Fibroblast of pulmonary artery (primary cell): ENCODE results near the gene MFGE8.
A peak's percentile ranks its signal among the peaks of the same experiment; 100 is the strongest.

ENCODE experiments used
- DNase-seq: peaks from one replicate; pipeline ENCODE4 v3.0.0-alpha.2; 2010; ENCODE audit warnings: low read depth
- H3K4me3 ChIP-seq: replicated peaks from 2 replicates; pipeline ENCODE4 v1.5.1; 2011; ENCODE audit warnings: low read depth, mild to moderate bottlenecking, control low read depth, low read length, moderate library complexity
- TF ChIP-seq, protein P1 (sequence below): IDR thresholded peaks from 2 replicates; pipeline ENCODE4 v1.5.1; 2011; ENCODE audit warnings: mild to moderate bottlenecking, control low read depth, low read length, inconsistent platforms; ENCODE audit errors: missing control alignments

MFGE8 gene

DNA sequence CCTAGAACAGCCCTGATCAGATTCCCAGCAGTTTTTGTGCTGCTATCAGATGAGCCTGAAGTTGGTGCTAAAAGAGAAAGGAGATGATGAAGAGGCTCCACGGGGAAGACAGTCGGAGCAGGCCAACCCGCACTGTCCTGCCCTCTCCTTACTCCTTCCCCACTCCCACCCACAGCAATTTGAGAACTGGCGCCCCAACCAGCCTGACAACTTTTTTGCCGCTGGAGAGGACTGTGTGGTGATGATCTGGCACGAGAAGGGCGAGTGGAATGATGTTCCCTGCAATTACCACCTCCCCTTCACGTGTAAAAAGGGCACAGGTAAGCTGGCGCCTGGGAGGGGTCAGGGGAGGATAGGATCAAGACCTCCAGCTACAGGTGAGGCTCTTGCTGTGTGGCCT is 40.5 kb downstream of the MFGE8 start:
- DNase-seq: no peak
- H3K4me3 ChIP-seq: no peak overlapping the region
- TF ChIP-seq, protein P1, sequence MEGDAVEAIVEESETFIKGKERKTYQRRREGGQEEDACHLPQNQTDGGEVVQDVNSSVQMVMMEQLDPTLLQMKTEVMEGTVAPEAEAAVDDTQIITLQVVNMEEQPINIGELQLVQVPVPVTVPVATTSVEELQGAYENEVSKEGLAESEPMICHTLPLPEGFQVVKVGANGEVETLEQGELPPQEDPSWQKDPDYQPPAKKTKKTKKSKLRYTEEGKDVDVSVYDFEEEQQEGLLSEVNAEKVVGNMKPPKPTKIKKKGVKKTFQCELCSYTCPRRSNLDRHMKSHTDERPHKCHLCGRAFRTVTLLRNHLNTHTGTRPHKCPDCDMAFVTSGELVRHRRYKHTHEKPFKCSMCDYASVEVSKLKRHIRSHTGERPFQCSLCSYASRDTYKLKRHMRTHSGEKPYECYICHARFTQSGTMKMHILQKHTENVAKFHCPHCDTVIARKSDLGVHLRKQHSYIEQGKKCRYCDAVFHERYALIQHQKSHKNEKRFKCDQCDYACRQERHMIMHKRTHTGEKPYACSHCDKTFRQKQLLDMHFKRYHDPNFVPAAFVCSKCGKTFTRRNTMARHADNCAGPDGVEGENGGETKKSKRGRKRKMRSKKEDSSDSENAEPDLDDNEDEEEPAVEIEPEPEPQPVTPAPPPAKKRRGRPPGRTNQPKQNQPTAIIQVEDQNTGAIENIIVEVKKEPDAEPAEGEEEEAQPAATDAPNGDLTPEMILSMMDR: no peak

DNA sequence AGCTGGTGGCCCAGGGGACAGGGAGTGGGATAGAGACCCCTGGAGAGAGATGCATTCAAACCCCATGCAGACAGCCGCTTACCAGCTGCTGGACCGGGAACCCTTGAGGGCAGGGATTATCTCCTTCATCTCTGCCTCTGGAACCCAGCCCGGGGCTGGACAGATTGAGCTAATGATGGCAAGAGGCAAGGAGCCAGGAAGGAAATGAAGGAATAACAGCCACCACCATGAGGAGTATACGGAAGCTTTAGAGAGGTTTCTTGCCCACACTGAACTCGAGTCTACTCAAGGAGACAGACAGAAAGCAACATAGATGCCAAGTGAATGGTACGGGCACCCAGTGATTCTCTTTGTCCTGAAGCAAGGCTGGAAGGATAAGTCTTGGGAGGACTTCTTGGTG is 41.1 kb downstream of the MFGE8 start:
- TF ChIP-seq, protein P1: no peak
- no peak for DNase-seq
- H3K4me3 ChIP-seq: no peak overlapping the region

DNA sequence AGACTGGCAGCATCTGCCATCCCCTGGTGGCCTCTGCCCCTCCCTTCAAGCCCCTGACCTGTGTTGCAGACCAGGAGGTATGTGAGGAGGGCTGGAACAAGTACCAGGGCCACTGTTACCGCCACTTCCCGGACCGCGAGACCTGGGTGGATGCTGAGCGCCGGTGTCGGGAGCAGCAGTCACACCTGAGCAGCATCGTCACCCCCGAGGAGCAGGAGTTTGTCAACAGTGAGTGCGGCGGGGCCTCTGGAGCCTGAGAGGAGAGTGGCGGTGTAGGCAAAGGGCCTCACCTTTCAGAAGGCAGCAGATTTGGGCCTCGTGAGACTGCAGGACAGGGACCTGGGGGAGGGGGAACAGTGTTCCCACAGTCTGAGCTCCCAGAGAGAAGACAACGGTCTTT is 41.9 kb downstream of the MFGE8 start:
- no peak overlapping the region for H3K4me3 ChIP-seq
- DNase-seq: no peak
- TF ChIP-seq, protein P1: no peak

DNA sequence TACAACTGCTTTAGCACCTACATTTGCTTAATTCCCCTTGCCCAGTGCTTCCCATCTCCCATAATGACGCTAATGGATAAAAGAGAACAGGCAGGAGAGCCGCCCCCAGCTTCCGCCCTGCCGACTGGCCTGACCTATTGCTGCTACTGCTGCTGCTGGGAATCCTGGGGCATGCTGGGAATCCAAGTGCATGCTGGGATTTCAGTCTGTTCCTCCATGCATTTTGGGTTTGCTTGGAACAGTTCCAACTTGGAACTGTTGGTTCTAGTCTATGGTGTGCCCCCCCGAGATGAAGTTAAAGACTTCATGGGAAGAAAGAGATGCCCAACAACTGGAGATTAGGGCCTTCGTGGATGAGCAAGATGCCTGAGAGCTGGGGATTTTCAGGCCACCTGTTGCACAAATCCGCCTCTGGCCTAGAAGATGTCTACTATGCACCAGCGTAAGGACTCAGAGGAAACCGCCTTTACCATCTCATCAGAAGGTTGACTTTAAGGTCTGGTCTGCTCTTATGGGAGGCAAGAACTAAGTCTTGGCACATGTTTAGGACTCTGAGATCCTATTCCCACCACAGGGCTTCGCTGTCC is 46.8 kb downstream of the MFGE8 start:
- H3K4me3 ChIP-seq: no peak overlapping the region
- TF ChIP-seq, protein P1: no peak
- no peak for DNase-seq

DNA sequence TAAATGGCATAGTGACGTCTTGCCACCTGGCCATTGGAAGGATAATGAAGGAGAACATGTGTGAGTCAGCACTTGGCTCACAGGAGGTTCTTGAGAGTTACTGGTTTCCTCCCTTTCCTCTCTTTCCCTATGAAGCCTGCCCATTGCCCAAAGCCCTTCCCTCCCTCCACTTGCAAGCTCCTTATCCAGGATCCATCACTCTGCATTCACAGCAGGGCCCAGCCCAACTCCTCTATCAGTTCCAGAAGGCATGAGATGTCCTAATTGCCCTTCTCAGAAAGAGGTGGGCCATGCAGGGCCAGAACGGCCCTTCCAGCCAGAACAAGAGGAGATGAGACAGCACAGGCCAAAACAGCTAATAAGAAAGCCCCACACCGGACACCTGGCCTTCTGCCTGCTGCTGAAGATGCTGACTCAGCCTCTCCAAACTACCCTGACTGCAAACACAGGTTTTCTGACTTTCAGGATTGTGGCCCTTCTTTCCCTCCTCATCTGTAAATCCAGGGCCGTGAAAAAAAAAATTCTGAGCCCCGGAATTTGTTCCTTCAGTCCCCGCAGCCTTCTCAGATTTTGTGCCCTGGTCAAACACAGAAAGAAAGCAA is 47.6 kb downstream of the MFGE8 start:
- peak; percentile 47 for DNase-seq
- TF ChIP-seq, protein P1: no peak
- no peak overlapping the region for H3K4me3 ChIP-seq

DNA sequence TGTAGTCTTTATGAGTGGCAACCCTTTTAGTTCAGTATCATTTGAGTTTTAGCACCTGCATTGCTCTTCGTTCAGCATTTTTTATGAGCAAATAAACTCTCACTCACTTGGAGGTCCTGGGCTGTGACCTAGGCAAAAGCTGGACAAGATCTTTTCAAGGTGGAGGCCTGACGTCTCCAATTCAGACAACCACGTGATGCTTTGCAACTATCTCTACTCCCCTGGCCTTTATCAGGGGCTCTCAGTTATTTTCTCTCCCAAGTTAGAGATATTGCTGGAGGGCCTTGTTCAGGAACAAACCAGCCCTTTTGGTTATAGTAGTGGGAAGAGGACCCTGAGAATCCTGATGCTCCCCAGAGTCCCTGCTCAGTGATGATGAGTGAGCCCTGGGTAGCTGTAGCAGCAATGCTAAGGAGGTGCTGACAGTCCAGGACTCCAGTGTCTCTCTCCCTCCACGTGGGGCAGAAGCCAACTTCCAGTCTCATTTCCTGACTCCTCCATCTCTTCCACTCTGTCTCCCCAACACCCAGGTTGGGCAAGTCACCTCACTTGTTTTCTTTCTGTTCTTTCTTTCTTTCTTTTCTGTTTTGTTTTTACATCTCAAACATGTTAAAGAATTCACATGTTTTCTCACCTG is 48.2 kb downstream of the MFGE8 start:
- H3K4me3 ChIP-seq: no peak overlapping the region
- DNase-seq: no peak
- TF ChIP-seq, protein P1: no peak
